GM18873 (cell line): ENCODE data around the gene CLK4.

Source experiments
- ATAC-seq: cut with Tn5 transposase; IDR thresholded peaks from one replicate; pipeline ENCODE4 v1.9.1; 2021; ENCODE audit warnings: mild to moderate bottlenecking, moderate library complexity, moderate number of reproducible peaks; ENCODE audit not compliant: unreplicated experiment, low FRiP score

Gene CLK4

DNA sequence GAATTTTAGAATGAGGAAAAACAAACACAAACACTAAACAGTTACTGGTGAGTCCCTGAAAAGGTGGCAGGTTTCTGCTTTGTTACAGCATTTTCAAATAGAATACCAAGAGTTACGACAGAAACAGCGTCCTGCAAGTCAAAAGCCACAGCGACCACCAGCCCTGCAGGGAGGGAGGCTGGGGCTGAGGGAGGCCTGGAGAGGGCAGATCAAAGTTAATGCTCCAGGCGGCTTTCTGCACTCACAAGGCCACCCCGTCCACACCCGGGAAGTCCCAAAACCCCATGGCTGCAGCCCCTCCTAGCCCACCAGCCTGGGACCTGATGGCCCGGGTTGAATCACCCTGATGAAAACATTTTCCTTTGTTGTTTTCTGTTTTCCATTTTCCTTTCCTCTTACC is 65.9 kb downstream of the CLK4 start:
- ATAC-seq: no peak

DNA sequence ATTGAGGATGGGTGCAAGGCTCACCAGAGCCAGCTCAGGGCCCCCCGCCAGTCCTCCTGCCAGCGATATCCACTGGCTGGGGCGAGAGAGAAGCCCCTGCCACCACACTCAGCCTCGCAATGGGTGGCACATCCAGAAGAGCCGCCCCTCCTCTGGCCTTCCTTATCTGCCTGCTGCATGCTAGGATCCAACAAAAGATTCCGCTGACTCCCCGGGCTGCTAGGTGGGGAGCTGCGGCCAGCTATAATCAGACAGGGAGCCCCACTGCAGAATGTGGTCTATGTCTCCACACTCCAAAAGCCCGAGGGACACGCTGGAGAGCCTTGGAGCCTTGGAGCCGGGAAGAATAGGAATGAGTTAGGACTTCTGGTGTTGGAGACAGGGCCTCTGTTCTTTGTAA is 69.4 kb downstream of the CLK4 start:
- ATAC-seq: no peak

DNA sequence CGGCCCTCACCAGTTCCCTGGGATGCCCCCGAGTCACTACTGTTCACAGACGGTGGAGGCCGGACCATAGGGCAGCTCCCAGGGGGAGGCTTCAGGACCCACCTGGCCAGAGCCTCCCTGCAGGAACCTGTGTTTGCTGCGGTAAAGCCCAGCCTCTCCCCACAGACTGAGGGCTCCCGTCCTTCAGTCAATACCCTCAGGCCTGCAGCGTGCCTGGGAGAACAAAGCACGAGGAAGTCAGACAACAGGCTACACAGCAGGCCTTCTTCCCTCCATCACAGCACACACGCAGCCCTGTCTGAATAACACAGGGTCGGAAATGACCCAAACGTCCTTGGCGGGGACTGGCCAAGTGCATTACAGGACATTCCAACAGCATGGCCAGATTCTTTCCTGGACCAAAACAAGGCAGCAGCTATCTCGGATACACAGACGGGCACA is 71.1 kb downstream of the CLK4 start:
- no peak for ATAC-seq

DNA sequence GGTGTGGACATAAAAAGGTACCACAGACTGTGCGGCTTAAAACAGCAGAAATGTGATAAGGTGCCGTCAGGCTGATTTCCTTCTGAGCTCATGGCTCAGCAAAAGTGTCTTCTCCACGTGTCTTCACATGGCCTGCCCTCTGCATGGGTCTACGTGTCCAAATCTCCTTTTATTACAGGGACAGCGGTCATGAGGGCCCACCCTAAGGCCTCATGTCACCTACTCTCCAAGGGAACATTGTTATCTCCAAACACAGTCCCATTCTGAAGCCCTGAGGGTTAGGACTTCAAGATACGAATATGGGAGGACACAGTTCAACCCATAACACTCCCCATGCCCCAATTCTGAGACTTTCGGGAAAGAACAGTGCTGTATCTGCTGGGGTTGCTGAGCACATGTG is 71.8 kb downstream of the CLK4 start:
- no peak for ATAC-seq

DNA sequence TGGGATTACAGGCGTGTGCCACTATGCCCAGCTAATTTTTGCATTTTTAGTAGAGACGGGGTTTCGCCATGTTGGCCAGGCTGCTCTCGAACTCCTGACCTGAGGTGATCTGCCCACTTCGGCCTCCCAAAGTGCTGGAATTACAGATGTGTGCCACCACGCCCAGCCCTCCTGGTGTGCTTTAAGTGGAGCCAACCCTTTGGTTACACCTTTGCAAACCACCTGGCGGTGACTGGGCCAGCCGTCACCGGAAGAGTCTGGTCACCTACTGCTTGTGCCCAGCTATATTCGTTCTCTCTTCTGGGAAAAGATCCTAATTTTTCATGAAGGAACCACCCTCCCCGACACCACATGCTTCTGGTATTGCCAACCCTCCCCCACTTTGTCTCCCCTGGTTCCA is 72.5 kb downstream of the CLK4 start:
- no peak for ATAC-seq

DNA sequence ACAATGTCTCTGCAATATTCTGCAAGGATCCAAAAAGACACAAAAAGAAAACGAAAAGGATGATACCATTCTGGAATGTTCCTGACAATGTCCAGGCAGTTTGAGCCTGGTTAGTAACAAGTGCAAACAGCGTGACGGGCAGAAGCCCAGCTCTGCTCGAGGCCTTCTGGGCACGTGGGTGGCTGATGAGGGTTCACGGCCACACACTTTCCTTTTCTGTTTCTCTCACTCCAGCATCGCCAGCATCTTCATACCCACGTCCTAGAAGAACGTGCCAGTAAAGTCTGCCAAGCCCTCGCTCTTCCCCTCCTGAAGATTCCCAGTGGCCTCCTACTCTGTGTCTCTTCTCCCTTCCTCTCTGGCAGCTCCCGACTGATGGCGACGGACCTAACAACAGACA is 73.3 kb downstream of the CLK4 start:
- no peak for ATAC-seq
